ENCODE results near the gene JAGN1. TPM values are rescaled to one million over a fixed set of nuclear protein-coding genes. Genes with fewer than 3 reads are reported as not detected.

The JAGN1 gene
- total RNA-seq, 2 donors from 2014 or later: 21.9 to 29.1 TPM

- Histone ChIP-seq H3K4me1 (ENCODE audit: control insufficient read depth, insufficient read depth, low read length) (no peaks in the 10 kb centered on the region), H3K9me3 (ENCODE audit: control insufficient read depth, low read length) (no peaks in the 10 kb centered on the region), H3K27me3 (ENCODE audit: control insufficient read depth, insufficient read depth, low read length, poor library complexity, severe bottlenecking) (no peaks in the 10 kb centered on the region), H3K9ac (ENCODE audit: extremely low read depth, low read length, poor library complexity, severe bottlenecking) (peak within 1 kb of the TSS; percentile 85), H3K27ac (ENCODE audit: low read depth, low read length) (peak within 1 kb of the TSS; percentile 88), H3K36me3 (ENCODE audit: control insufficient read depth, insufficient read depth, low read length) (peaks cover 31% of the 10 kb centered on the region), H3K4me3 (ENCODE audit: low read length) (peak within 1 kb of the TSS; percentile 93)
- peak; percentile 98 for DNase-seq
- peak within 1 kb of the TSS; percentile 92 for H3K27ac Mint-ChIP-seq
- peaks cover 6% of the 10 kb centered on the region for H3K9me3 Mint-ChIP-seq
- peaks cover 2% of the 10 kb centered on the region for H3K27me3 Mint-ChIP-seq (ENCODE audit: insufficient read depth)
- H3K36me3 Mint-ChIP-seq (ENCODE audit: low read depth): peaks cover 31% of the 10 kb centered on the region
- peaks cover 13% of the 10 kb centered on the region for H3K4me1 Mint-ChIP-seq
- TF ChIP-seq, protein P1, sequence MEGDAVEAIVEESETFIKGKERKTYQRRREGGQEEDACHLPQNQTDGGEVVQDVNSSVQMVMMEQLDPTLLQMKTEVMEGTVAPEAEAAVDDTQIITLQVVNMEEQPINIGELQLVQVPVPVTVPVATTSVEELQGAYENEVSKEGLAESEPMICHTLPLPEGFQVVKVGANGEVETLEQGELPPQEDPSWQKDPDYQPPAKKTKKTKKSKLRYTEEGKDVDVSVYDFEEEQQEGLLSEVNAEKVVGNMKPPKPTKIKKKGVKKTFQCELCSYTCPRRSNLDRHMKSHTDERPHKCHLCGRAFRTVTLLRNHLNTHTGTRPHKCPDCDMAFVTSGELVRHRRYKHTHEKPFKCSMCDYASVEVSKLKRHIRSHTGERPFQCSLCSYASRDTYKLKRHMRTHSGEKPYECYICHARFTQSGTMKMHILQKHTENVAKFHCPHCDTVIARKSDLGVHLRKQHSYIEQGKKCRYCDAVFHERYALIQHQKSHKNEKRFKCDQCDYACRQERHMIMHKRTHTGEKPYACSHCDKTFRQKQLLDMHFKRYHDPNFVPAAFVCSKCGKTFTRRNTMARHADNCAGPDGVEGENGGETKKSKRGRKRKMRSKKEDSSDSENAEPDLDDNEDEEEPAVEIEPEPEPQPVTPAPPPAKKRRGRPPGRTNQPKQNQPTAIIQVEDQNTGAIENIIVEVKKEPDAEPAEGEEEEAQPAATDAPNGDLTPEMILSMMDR (conservative IDR thresholded peaks at IDR 0.05): no peak
- 1 to 2% methylated on average over 35 to 50 of the region's 50 CpGs for WGBS, 2 experiments (ENCODE audit: insufficient coverage in 1 of 2, insufficient read length in 1 of 2)
- peak within 1 kb of the TSS; percentile 76 for H3K4me3 Mint-ChIP-seq
Observed at GRCh38 chr3:9933561-9934234, 43.3 kb downstream of the JAGN1 start, which contains the start of gene CRELD1. Gene CRELD1 (plus strand): TSS chr3:9933834. CDS start chr3:9934439, 605 bp downstream.

- no peaks in the 10 kb centered on the region for H3K4me1 ChIP-seq (ENCODE audit: control insufficient read depth, insufficient read depth, low read length)
- H3K9me3 ChIP-seq (ENCODE audit: control insufficient read depth, low read length): no peaks in the 10 kb centered on the region
- 42 to 47% methylated on average over 10 to 11 of the region's 11 CpGs for WGBS, 2 experiments (ENCODE audit: insufficient coverage in 1 of 2, insufficient read length in 1 of 2)
- Mint-ChIP-seq H3K27ac (peak overlapping the region; percentile 92), H3K4me1 (peaks cover 13% of the 10 kb centered on the region), H3K4me3 (peak overlapping the region; percentile 76), H3K9me3 (peaks cover 6% of the 10 kb centered on the region), H3K27me3 (ENCODE audit: insufficient read depth) (peaks cover 2% of the 10 kb centered on the region), H3K36me3 (ENCODE audit: low read depth) (peaks cover 35% of the 10 kb centered on the region)
- no peaks in the 10 kb centered on the region for H3K27me3 ChIP-seq (ENCODE audit: control insufficient read depth, insufficient read depth, low read length, poor library complexity, severe bottlenecking)
- H3K9ac ChIP-seq (ENCODE audit: extremely low read depth, low read length, poor library complexity, severe bottlenecking): peak overlapping the region; percentile 85
- DNase-seq: no peak
- peaks cover 31% of the 10 kb centered on the region for H3K36me3 ChIP-seq (ENCODE audit: control insufficient read depth, insufficient read depth, low read length)
- TF ChIP-seq, protein P1 (conservative IDR thresholded peaks at IDR 0.05): peak; percentile 39
- peak overlapping the region; percentile 93 for H3K4me3 ChIP-seq (ENCODE audit: low read length)
- H3K27ac ChIP-seq (ENCODE audit: low read depth, low read length): peak overlapping the region; percentile 88
Observed at GRCh38 chr3:9934235-9934621, 43.8 kb downstream of the JAGN1 start.

GRCh38 chr3:9934993-9935392, 44.6 kb downstream of the JAGN1 start:
- peaks cover 2% of the 10 kb centered on the region for H3K27me3 Mint-ChIP-seq (ENCODE audit: insufficient read depth)
- peaks cover 13% of the 10 kb centered on the region for H3K4me1 Mint-ChIP-seq
- peaks cover 9% of the 10 kb centered on the region for H3K9me3 Mint-ChIP-seq
- DNase-seq: no peak
- Histone ChIP-seq H3K4me3 (ENCODE audit: low read length) (peak overlapping the region; percentile 93), H3K4me1 (ENCODE audit: control insufficient read depth, insufficient read depth, low read length) (no peaks in the 10 kb centered on the region), H3K27me3 (ENCODE audit: control insufficient read depth, insufficient read depth, low read length, poor library complexity, severe bottlenecking) (no peaks in the 10 kb centered on the region), H3K27ac (ENCODE audit: low read depth, low read length) (no peak overlapping the region), H3K9ac (ENCODE audit: extremely low read depth, low read length, poor library complexity, severe bottlenecking) (no peak overlapping the region), H3K9me3 (ENCODE audit: control insufficient read depth, low read length) (no peaks in the 10 kb centered on the region), H3K36me3 (ENCODE audit: control insufficient read depth, insufficient read depth, low read length) (peaks cover 31% of the 10 kb centered on the region)
- peak overlapping the region; percentile 76 for H3K4me3 Mint-ChIP-seq
- H3K27ac Mint-ChIP-seq: no peak overlapping the region
- 67 to 74% methylated on average over 3 to 4 of the region's 4 CpGs for WGBS, 2 experiments (ENCODE audit: insufficient coverage in 1 of 2, insufficient read length in 1 of 2)
- TF ChIP-seq, protein P1 (conservative IDR thresholded peaks at IDR 0.05): no peak
- H3K36me3 Mint-ChIP-seq (ENCODE audit: low read depth): peaks cover 39% of the 10 kb centered on the region

All from endodermal cell (in vitro differentiated cells).